ENCODE results near the gene ADARB2.

ADARB2 gene

DNA sequence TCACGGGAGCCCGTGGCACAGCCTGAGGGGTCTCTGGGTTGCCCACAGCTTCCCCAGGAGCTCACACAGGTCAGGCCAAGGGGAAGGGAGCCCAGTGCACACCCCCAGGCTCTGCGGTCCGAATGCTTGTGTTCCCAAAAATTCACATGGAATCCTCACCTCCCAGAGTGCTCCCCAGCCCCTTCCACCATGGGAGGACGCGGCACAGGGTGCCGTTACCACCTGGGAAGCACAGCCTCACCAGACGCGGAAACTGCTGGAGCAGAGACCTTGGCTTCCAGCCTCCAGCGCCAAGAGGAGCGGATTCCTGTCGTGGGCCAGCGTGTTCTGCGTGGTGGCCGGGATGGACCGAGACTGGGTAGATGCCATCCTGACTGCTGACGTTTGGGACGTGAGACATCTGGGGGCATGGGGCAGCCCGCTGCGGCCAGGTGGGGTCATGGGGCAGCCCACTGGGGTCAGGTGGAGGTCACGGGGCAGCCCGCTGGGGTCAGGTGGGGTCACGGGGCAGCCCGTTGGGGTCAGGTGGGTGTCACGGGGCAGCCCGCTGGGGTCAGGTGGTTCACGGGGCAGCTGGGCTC is 531.8 kb downstream of the ADARB2 start:
- no peak for TF ChIP-seq POLR2AphosphoS5 (IDR thresholded peaks at IDR 0.05; ENCODE audit: low read depth, low read length)
- no peak for TF ChIP-seq SIN3A (IDR thresholded peaks at IDR 0.05; ENCODE audit: borderline replicate concordance, insufficient read depth, low read length)
- no peak for TF ChIP-seq FOXP2 (optimal IDR thresholded peaks at IDR 0.05; ENCODE audit: borderline replicate concordance, extremely low read depth, extremely low read length, insufficient read depth)
- no peak for TF ChIP-seq TAF1 (IDR thresholded peaks at IDR 0.05; ENCODE audit: borderline replicate concordance, insufficient read depth, low read length)
- TF ChIP-seq, protein P1, sequence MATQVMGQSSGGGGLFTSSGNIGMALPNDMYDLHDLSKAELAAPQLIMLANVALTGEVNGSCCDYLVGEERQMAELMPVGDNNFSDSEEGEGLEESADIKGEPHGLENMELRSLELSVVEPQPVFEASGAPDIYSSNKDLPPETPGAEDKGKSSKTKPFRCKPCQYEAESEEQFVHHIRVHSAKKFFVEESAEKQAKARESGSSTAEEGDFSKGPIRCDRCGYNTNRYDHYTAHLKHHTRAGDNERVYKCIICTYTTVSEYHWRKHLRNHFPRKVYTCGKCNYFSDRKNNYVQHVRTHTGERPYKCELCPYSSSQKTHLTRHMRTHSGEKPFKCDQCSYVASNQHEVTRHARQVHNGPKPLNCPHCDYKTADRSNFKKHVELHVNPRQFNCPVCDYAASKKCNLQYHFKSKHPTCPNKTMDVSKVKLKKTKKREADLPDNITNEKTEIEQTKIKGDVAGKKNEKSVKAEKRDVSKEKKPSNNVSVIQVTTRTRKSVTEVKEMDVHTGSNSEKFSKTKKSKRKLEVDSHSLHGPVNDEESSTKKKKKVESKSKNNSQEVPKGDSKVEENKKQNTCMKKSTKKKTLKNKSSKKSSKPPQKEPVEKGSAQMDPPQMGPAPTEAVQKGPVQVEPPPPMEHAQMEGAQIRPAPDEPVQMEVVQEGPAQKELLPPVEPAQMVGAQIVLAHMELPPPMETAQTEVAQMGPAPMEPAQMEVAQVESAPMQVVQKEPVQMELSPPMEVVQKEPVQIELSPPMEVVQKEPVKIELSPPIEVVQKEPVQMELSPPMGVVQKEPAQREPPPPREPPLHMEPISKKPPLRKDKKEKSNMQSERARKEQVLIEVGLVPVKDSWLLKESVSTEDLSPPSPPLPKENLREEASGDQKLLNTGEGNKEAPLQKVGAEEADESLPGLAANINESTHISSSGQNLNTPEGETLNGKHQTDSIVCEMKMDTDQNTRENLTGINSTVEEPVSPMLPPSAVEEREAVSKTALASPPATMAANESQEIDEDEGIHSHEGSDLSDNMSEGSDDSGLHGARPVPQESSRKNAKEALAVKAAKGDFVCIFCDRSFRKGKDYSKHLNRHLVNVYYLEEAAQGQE (IDR thresholded peaks at IDR 0.05; ENCODE audit: insufficient read depth in 1 of 2, low read depth in 2 of 2, low read length in 2 of 2): no peak

DNA sequence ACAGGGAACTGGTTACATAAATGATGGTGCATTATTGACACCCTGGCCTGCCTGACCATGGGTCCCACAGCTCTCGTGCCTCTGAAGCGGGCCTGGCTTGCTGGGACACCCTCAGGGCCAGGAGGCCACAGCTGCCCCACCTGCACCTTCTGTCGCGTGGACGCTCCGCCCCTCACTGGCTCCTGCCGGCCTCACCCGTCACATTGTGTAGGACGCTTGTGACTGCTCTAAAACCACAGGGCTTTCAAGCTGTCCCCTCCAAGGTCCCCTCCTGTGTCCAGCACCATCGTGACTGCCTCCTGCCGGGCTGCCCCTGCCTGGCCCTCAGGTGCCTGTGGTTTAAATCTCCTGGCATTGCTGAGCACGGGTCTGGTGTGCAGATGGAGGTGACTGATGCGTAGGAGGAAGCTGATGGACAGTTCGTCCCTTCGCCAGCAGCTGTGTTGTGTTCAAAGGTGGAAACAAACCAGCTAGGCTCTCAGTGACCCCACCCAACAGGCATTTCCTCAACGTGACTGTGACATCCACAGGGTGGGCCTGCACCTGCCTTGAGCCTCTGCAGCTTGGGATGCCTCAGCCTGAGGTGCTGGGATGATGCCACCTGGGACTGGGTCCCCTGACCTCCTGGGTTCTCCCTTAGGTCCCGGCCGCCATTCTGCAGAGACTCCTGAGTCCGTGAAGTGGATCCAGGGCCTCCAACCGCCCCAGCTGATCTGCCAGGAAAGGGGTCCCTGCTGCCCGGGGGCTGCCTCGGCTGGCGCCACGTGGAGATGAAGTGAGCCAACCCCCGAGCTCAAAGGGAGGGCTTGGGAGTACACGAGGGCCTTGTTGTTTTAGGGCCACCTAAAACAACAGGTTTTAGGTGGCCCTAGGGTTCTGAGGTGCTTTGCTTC is 532.6 kb downstream of the ADARB2 start:
- no peak for TF ChIP-seq FOXP2 (optimal IDR thresholded peaks at IDR 0.05; ENCODE audit: borderline replicate concordance, extremely low read depth, extremely low read length, insufficient read depth)
- TF ChIP-seq POLR2AphosphoS5 (IDR thresholded peaks at IDR 0.05; ENCODE audit: low read depth, low read length): no peak
- TF ChIP-seq SIN3A (IDR thresholded peaks at IDR 0.05; ENCODE audit: borderline replicate concordance, insufficient read depth, low read length): no peak
- TF ChIP-seq TAF1 (IDR thresholded peaks at IDR 0.05; ENCODE audit: borderline replicate concordance, insufficient read depth, low read length): no peak
- TF ChIP-seq, protein P1 (IDR thresholded peaks at IDR 0.05; ENCODE audit: insufficient read depth in 1 of 2, low read depth in 2 of 2, low read length in 2 of 2): no peak

DNA sequence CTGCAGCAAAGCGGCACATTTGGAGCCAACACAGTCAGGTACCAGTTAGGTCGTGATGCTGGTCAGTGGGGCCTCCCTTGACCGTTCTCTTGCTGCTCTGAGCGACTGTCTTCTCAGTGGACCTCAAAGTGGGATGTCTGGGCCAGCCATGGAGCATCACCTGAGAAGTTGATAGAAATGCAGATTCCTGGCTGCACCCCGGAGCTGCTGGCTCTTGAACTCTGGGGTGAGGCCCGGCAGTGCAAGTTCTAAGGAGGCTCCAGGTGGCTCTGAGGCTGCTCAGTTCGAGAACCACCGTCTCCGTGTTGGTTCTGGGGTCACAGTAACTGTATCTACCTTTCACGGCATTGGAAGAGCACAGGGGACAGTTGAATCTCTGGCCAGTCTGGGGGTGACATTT is 533.6 kb downstream of the ADARB2 start:
- TF ChIP-seq FOXP2 (optimal IDR thresholded peaks at IDR 0.05; ENCODE audit: borderline replicate concordance, extremely low read depth, extremely low read length, insufficient read depth) (no peak), POLR2AphosphoS5 (IDR thresholded peaks at IDR 0.05; ENCODE audit: low read depth, low read length) (no peak), TAF1 (IDR thresholded peaks at IDR 0.05; ENCODE audit: borderline replicate concordance, insufficient read depth, low read length) (no peak), SIN3A (IDR thresholded peaks at IDR 0.05; ENCODE audit: borderline replicate concordance, insufficient read depth, low read length) (no peak)
- TF ChIP-seq, protein P1 (IDR thresholded peaks at IDR 0.05; ENCODE audit: insufficient read depth in 1 of 2, low read depth in 2 of 2, low read length in 2 of 2): no peak

DNA sequence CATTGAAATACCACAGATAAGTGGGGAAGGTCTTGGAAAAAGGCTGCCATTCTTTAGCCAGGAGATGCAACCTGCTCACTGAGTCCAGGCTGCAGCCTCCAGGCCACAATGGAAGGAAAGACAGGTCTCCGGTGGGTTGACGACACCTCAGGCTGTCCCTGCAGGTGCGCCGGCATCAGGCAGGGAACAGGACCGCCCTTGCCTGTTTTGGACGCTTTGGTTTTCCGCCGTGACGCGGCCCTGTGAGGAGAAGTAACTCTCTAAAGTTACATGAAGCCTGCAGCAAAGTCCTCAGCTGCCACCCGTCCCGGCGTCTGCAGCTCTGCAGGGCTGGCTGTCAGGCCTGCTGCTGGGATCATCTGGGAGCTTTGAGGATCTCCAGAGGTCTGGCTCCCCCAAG is 534.1 kb downstream of the ADARB2 start:
- TF ChIP-seq POLR2AphosphoS5 (IDR thresholded peaks at IDR 0.05; ENCODE audit: low read depth, low read length): no peak
- TF ChIP-seq FOXP2 (optimal IDR thresholded peaks at IDR 0.05; ENCODE audit: borderline replicate concordance, extremely low read depth, extremely low read length, insufficient read depth): no peak
- TF ChIP-seq, protein P1 (IDR thresholded peaks at IDR 0.05; ENCODE audit: insufficient read depth in 1 of 2, low read depth in 2 of 2, low read length in 2 of 2): no peak
- TF ChIP-seq SIN3A (IDR thresholded peaks at IDR 0.05; ENCODE audit: borderline replicate concordance, insufficient read depth, low read length): no peak
- no peak for TF ChIP-seq TAF1 (IDR thresholded peaks at IDR 0.05; ENCODE audit: borderline replicate concordance, insufficient read depth, low read length)
